HepG2 (cell line): Measurements from ENCODE around the gene ERCC6L2. TPM values are rescaled to one million over a fixed set of nuclear protein-coding genes. Genes with fewer than 3 reads are reported as not detected.

Source experiments
- CCDC6 ChIP-seq: sonication (generic); formaldehyde crosslinking; IDR thresholded peaks from 2 replicates; pipeline ENCODE4 v1.8.1; 2022; ENCODE audit warnings: mild to moderate bottlenecking, missing genetic modification reagents, moderate library complexity
- FOXK2 ChIP-seq: fragments of 450-650 bp; IDR thresholded peaks from 2 replicates; pipeline ENCODE4 v1.6.1; 2016
- HDAC2 ChIP-seq: sonication (generic); formaldehyde crosslinking; IDR thresholded peaks from 2 replicates; pipeline ENCODE4 v1.4.0; 2020; ENCODE audit warnings: missing genetic modification reagents
- HNF4A ChIP-seq: sonication (generic); formaldehyde crosslinking; IDR thresholded peaks from 2 replicates; pipeline ENCODE4 v1.4.0; 2020; ENCODE audit warnings: missing genetic modification reagents
- HNRNPUL1 ChIP-seq: fragments of 200-400 bp; formaldehyde crosslinking; IDR thresholded peaks from 2 replicates; pipeline ENCODE4 v1.6.1; 2017; ENCODE audit warnings: low read depth, mild to moderate bottlenecking, low read length, moderate library complexity
- SIN3B ChIP-seq: fragments of 150-350 bp; IDR thresholded peaks from 2 replicates; pipeline ENCODE4 v1.6.1; 2014; ENCODE audit warnings: low read length
- SRSF1 ChIP-seq: fragments of 200-400 bp; formaldehyde crosslinking; optimal IDR thresholded peaks from 2 replicates; pipeline ENCODE3; 2017; ENCODE audit warnings: mild to moderate bottlenecking, low read depth, low read length, moderate library complexity
- SSRP1 ChIP-seq: IDR thresholded peaks from 2 replicates; pipeline ENCODE4 v1.6.1; 2016; ENCODE audit warnings: control low read depth
- ZIK1 ChIP-seq: sonication (generic); formaldehyde crosslinking; IDR thresholded peaks from 2 replicates; pipeline ENCODE4 v1.5.0; 2020; ENCODE audit warnings: mild to moderate bottlenecking, low read depth, missing genetic modification reagents, borderline replicate concordance
- ZNF451 ChIP-seq: sonication (generic); formaldehyde crosslinking; IDR thresholded peaks from 2 replicates; pipeline ENCODE4 v1.5.0; 2020; ENCODE audit warnings: mild to moderate bottlenecking, missing genetic modification reagents
- ZNF570 ChIP-seq: sonication (generic); formaldehyde crosslinking; IDR thresholded peaks from 2 replicates; pipeline ENCODE4 v1.4.0; 2020; ENCODE audit warnings: mild to moderate bottlenecking, missing genetic modification reagents, borderline replicate concordance
- ZNF670 ChIP-seq: sonication (generic); formaldehyde crosslinking; IDR thresholded peaks from 2 replicates; pipeline ENCODE4 v1.8.0; 2022; ENCODE audit warnings: mild to moderate bottlenecking, missing genetic modification reagents, borderline replicate concordance
- ZNF75D ChIP-seq: sonication (generic); formaldehyde crosslinking; IDR thresholded peaks from 2 replicates; pipeline ENCODE4 v1.8.1; 2023; ENCODE audit warnings: missing genetic modification reagents, mild to moderate bottlenecking, borderline replicate concordance
- polyA plus RNA-seq, 8 experiments: library from polyadenylated mRNA; depleted of rRNA in 3 of 8; stranded (reverse) in 7 of 8; unstranded in 1 of 8; fragments of >200 nt; fragmentation: Illumina TruSeq in 4 of 8; extraction: Trizol in 4 of 8; gene quantifications; 2 replicates each; pipeline versions ENCODE4 v1.2.1 to v1.2.3, GENCODE V29; 2011 to 2016; ENCODE audit warnings: low read depth in 4 of 8, missing spikeins in 1 of 8, mixed read lengths in 1 of 8; ENCODE audit not compliant: insufficient read depth in 1 of 8
- total RNA-seq, 5 experiments: library from RNA; depleted of rRNA; stranded (reverse); fragments of >200 nt; fragmentation: Illumina TruSeq; extraction: Trizol; gene quantifications; 2 replicates each; pipeline ENCODE4 v1.2.3, GENCODE V29; 2016; ENCODE audit warnings: low read depth in 1 of 5
- TF ChIP-seq, protein P1 (sequence below): sonication (generic); formaldehyde crosslinking; IDR thresholded peaks from 2 replicates; pipeline ENCODE4 v1.4.0; 2020; ENCODE audit warnings: mild to moderate bottlenecking, low read depth, missing genetic modification reagents
- TF ChIP-seq, protein P2 (sequence below): sonication (generic); formaldehyde crosslinking; IDR thresholded peaks from 2 replicates; pipeline ENCODE4 v1.8.0; 2022; ENCODE audit warnings: mild to moderate bottlenecking, missing genetic modification reagents, borderline replicate concordance
- TF ChIP-seq, protein P3 (sequence below): IDR thresholded peaks from 2 replicates; pipeline ENCODE4 v1.6.1; 2018; ENCODE audit warnings: missing genetic modification reagents, mild to moderate bottlenecking, missing compliant biosample characterization
- TF ChIP-seq, protein P4 (sequence below): sonication (generic); formaldehyde crosslinking; IDR thresholded peaks from 2 replicates; pipeline ENCODE4 v1.5.0; 2020; ENCODE audit warnings: mild to moderate bottlenecking, missing genetic modification reagents
- TF ChIP-seq, protein P5 (sequence below): sonication (generic); formaldehyde crosslinking; IDR thresholded peaks from 2 replicates; pipeline ENCODE4; 2020; ENCODE audit warnings: missing genetic modification reagents, mild to moderate bottlenecking, borderline replicate concordance

Gene ERCC6L2
- total and polyA plus RNA-seq, 2 of the 13 experiments (the other 11 are each of a cell fraction or from before 2014, with no cell fraction given): 13.4 to 45.9 TPM

DNA sequence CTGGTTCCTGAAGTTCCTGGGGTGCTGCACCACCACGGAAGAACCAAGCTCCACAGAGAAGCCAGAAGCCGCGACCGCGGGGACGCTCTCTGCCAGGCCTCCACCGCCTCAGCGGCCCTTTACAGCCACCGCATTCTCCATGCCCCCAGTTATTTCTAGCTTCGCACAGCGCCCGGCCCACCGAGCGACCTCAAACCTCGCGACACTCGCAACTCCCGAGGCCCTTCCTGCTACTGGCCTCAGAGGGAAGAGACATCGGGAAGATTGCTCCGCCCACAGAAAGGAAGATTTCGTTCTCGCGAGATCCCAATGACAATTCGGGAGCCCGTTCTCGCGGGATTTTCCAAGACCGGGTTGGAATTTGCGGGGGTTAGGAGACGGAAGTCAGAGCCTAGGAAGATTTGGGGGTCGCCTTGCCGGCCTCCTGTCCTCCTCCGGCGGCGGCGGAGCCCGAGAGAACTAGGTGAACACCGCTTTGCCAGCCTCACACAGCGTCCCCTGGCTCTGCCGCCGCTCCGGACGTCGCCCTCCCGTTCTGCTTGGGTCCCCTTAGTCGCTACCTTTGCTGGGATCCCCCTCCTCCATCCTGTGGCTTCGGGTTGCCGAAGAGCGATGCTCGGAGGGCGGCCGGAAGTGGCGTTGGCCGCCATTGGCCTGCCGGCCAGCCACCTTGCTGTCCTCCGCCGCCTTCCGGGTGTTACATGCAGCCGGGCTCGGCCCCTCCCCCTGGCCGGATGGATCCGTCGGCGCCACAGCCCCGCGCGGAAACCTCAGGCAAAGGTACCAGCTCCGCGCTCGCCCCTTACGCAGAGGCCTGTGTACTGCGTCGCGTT lies at the start of gene ERCC6L2 (continued):
- TF ChIP-seq HNRNPUL1 (0 out of 2 replicates have a peak, but pooled peaks have one; percentile 14), SIN3B (peak; percentile 58; the same call in 1 of the 2 replicates), HNF4A (CRISPR knock-in tag) (no peak; the same call in 1 of the 2 replicates), ZNF670 (peak; percentile 85), SRSF1 (no peak), ZNF570 (CRISPR knock-in tag) (no peak), ZIK1 (CRISPR knock-in tag) (peak; percentile 84), FOXK2 (0 out of 2 replicates have a peak, but pooled peaks have one; percentile 53), SSRP1 (CRISPR knock-in tag) (0 out of 2 replicates have a peak, but pooled peaks have one; percentile 57), HDAC2 (peak; percentile 75), ZNF451 (CRISPR knock-in tag) (peak; percentile 81; the same call in 1 of the 2 replicates), CCDC6 (CRISPR knock-in tag) (no peak; the same call in 1 of the 2 replicates), ZNF75D (CRISPR knock-in tag) (no peak)
- TF ChIP-seq, protein P1, sequence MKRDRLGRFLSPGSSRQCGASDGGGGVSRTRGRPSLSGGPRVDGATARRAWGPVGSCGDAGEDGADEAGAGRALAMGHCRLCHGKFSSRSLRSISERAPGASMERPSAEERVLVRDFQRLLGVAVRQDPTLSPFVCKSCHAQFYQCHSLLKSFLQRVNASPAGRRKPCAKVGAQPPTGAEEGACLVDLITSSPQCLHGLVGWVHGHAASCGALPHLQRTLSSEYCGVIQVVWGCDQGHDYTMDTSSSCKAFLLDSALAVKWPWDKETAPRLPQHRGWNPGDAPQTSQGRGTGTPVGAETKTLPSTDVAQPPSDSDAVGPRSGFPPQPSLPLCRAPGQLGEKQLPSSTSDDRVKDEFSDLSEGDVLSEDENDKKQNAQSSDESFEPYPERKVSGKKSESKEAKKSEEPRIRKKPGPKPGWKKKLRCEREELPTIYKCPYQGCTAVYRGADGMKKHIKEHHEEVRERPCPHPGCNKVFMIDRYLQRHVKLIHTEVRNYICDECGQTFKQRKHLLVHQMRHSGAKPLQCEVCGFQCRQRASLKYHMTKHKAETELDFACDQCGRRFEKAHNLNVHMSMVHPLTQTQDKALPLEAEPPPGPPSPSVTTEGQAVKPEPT: peak; percentile 91
- TF ChIP-seq, protein P2, sequence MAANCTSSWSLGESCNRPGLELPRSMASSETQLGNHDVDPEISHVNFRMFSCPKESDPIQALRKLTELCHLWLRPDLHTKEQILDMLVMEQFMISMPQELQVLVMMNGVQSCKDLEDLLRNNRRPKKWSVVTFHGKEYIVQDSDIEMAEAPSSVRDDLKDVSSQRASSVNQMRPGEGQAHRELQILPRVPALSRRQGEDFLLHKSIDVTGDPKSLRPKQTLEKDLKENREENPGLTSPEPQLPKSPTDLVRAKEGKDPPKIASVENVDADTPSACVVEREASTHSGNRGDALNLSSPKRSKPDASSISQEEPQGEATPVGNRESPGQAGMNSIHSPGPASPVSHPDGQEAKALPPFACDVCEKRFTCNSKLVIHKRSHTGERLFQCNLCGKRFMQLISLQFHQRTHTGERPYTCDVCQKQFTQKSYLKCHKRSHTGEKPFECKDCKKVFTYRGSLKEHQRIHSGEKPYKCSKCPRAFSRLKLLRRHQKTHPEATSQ: peak; percentile 97
- TF ChIP-seq, protein P3, sequence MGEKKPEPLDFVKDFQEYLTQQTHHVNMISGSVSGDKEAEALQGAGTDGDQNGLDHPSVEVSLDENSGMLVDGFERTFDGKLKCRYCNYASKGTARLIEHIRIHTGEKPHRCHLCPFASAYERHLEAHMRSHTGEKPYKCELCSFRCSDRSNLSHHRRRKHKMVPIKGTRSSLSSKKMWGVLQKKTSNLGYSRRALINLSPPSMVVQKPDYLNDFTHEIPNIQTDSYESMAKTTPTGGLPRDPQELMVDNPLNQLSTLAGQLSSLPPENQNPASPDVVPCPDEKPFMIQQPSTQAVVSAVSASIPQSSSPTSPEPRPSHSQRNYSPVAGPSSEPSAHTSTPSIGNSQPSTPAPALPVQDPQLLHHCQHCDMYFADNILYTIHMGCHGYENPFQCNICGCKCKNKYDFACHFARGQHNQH (CRISPR knock-in tag): peak; percentile 95
- TF ChIP-seq, protein P4, sequence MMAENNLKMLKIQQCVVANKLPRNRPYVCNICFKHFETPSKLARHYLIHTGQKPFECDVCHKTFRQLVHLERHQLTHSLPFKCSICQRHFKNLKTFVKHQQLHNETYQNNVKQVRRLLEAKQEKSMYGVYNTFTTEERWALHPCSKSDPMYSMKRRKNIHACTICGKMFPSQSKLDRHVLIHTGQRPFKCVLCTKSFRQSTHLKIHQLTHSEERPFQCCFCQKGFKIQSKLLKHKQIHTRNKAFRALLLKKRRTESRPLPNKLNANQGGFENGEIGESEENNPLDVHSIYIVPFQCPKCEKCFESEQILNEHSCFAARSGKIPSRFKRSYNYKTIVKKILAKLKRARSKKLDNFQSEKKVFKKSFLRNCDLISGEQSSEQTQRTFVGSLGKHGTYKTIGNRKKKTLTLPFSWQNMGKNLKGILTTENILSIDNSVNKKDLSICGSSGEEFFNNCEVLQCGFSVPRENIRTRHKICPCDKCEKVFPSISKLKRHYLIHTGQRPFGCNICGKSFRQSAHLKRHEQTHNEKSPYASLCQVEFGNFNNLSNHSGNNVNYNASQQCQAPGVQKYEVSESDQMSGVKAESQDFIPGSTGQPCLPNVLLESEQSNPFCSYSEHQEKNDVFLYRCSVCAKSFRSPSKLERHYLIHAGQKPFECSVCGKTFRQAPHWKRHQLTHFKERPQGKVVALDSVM: peak; percentile 77; the same call in 1 of the 2 replicates
- TF ChIP-seq, protein P5, sequence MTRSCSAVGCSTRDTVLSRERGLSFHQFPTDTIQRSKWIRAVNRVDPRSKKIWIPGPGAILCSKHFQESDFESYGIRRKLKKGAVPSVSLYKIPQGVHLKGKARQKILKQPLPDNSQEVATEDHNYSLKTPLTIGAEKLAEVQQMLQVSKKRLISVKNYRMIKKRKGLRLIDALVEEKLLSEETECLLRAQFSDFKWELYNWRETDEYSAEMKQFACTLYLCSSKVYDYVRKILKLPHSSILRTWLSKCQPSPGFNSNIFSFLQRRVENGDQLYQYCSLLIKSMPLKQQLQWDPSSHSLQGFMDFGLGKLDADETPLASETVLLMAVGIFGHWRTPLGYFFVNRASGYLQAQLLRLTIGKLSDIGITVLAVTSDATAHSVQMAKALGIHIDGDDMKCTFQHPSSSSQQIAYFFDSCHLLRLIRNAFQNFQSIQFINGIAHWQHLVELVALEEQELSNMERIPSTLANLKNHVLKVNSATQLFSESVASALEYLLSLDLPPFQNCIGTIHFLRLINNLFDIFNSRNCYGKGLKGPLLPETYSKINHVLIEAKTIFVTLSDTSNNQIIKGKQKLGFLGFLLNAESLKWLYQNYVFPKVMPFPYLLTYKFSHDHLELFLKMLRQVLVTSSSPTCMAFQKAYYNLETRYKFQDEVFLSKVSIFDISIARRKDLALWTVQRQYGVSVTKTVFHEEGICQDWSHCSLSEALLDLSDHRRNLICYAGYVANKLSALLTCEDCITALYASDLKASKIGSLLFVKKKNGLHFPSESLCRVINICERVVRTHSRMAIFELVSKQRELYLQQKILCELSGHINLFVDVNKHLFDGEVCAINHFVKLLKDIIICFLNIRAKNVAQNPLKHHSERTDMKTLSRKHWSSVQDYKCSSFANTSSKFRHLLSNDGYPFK: peak; percentile 97; the same call in 1 of the 2 replicates
